Measurements from ENCODE around the gene VAT1.

DNA sequence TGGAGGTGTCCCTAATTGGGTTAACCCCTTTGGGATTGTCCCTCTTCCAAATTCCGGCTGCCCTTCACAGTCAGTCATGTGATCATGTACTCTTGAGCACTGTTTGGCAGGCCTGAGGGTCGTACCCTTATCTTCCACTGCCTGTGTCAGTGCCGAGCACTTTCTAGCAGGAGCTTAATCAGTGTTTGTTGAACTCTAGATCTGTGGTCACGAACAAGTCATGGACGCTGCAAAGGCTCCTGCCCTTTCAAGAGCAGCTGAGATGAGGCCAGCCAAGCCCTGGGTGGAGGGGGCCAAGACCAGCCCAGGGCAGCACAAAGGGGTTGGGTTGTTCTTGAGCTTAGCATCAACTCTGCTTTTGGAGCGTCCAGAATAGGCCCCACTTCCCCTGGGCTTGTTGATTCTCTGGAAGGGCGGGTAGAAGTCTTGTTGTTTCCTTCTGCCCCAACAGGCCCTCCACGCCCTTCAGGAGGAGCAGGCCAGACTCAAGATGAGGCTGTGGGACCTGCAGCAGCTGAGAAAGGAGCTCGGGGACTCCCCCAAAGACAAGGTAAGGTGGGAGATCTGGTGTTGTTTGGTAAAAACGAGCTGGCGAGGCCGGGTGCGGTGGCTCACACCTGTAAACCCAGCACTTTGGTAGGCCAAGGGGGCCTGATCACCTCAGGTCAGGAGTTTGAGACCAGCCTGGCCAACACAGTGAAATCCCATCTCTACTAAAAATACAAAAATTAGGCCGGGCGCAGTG is 10.3 kb downstream of the VAT1 start:
- TF ChIP-seq POLR2A (IDR thresholded peaks at IDR 0.05; ENCODE audit: low read length): no peak
- TF ChIP-seq GATA1 (IDR thresholded peaks at IDR 0.05; ENCODE audit: low read depth, low read length): no peak

Measured in erythroblast (primary cell).